Testis (tissue), 3 donors: ENCODE data around the gene PLEKHO1. TPM values are rescaled to one million over a fixed set of nuclear protein-coding genes. Genes with fewer than 3 reads are reported as not detected.
"Not testable (repeated sequence)": the region's sequence is repeated elsewhere in the genome, so short reads cannot be mapped to it uniquely, and the experiment has no call there.

Source experiments
- DNase-seq: peaks from one replicate; pipeline ENCODE4 v3.0.0-alpha.2; 2019
- H3K27ac ChIP-seq, 2 donors: fragments of 200-600 bp; sonication (generic); one replicate each; pipeline ENCODE4 v1.5.1; 2019
- H3K27me3 ChIP-seq: fragments of 200-600 bp; sonication (generic); one replicate; pipeline ENCODE4 v1.5.1; 2019
- H3K36me3 ChIP-seq: fragments of 200-600 bp; sonication (generic); one replicate; pipeline ENCODE4 v1.5.1; 2017; ENCODE audit warnings: low read depth; ENCODE audit errors: missing control alignments
- H3K4me1 ChIP-seq: fragments of 200-600 bp; sonication (generic); one replicate; pipeline ENCODE4 v1.5.1; 2019
- H3K4me3 ChIP-seq, 2 donors: fragments of 200-600 bp; sonication (generic); one replicate each; pipeline ENCODE4 v1.5.1; 2017 to 2019
- H3K9me3 ChIP-seq: fragments of 200-600 bp; sonication (generic); one replicate; pipeline ENCODE4 v1.5.1; 2017
- CTCF ChIP-seq, 3 experiments: fragments of 450-650 bp in 2 of 3; fragments of 200-600 bp in 1 of 3; sonication (generic) in 1 of 3; IDR thresholded peaks; one replicate each; pipeline ENCODE4 v1.5.1; 2016 to 2019; ENCODE audit warnings: antibody characterized with exemption in 3 of 3, mild to moderate bottlenecking in 2 of 3, moderate library complexity in 1 of 3
- POLR2A ChIP-seq: fragments of 450-650 bp; IDR thresholded peaks from one replicate; pipeline ENCODE4 v1.6.1; 2017; ENCODE audit warnings: antibody characterized with exemption, mild to moderate bottlenecking, moderate library complexity
- WGBS, 2 donors: methylation state at CpG; one replicate each; pipeline ENCODE4 v1.1.5; 2018; 5-methylcytosine and 5-hydroxymethylcytosine counted together
- intact Hi-C: fragments of 100-400 bp; cut with DNase I; formaldehyde crosslinking; loops from one replicate; pipeline ENCODE4 v1.15.1; 2023; ENCODE audit warnings: low total_unique reads
- polyA plus RNA-seq: library from polyadenylated mRNA; stranded (reverse); fragments of 350-450 nt; fragmentation: Illumina TruSeq; extraction: RNeasy Lipid Tissue Mini Kit (QIAGEN cat#74804); gene quantifications from one replicate; pipeline ENCODE4 v1.2.3, GENCODE V29; 2014; ENCODE audit warnings: low read depth, low replicate concordance; ENCODE audit not compliant: insufficient read depth
- total RNA-seq, 2 donors: library from RNA; depleted of rRNA; stranded (reverse); fragments of >200 nt; gene quantifications; one replicate each; pipeline ENCODE4 v1.2.3, GENCODE V29; 2016

The PLEKHO1 gene
- total and polyA plus RNA-seq, 3 donors from 2014 or later = 83.5 to 283 (median 175) TPM

DNA sequence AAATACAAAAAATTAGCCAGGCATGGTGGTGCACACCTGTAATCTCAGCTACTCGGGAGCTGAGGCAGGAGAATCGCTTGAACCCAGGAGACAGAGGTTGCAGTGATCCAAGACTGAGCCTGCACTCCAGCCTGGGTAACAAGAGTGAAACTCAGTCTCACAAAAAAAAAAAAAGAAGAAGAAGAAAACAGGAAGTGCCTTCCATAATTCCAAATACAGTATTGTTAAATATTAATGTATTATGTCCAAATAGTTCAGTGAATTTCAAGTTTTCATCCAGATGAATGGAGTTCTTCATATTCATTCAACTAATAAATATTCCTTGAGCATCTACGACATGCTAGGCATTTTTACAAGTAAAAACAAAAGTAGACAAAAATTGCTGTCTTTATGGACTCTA lies 33.3 kb downstream of the PLEKHO1 start:
- Histone ChIP-seq H3K27me3 (no peaks in the 10 kb centered on the region), H3K4me1 (no peaks in the 10 kb centered on the region), H3K9me3 (no peaks in the 10 kb centered on the region), H3K4me3 (no peak overlapping the region), H3K27ac (no peak overlapping the region), H3K36me3 (no peaks in the 10 kb centered on the region)
- TF ChIP-seq CTCF (IDR thresholded peaks at IDR 0.05) = no peak
- TF ChIP-seq POLR2A = no peak
- WGBS, 2 donors = 90% methylated on average over 3 of the region's 3 CpGs
- no peak for DNase-seq
- intact Hi-C loops = no loop called here

DNA sequence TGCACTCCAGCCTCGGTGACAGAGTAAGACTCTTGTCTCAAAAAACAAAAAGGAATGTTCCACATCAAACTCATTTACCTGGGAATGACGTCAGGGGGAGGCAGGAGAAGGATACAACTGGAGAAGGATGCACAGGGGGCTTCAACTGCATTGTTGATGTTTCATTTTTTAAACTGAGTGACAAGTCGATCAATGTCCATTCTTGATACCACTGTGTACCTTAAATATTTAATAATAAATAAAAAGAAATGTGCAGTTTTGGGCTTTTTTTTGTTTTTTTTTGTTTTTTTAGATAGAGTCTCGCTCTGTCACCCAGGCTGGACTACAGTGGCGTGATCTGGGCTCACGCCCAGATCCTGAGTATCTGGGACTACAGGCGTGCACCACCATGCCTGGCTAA lies 35.8 kb downstream of the PLEKHO1 start:
- 85 to 89% methylated on average over 7 of the region's 7 CpGs for WGBS, 2 donors
- Histone ChIP-seq H3K36me3 (no peaks in the 10 kb centered on the region), H3K4me1 (no peaks in the 10 kb centered on the region), H3K4me3 (no peak overlapping the region), H3K27ac (no peak overlapping the region), H3K9me3 (no peaks in the 10 kb centered on the region), H3K27me3 (no peaks in the 10 kb centered on the region)
- no peak for TF ChIP-seq CTCF (IDR thresholded peaks at IDR 0.05)
- no peak for TF ChIP-seq POLR2A
- intact Hi-C loops = no loop called here
- DNase-seq = no peak

DNA sequence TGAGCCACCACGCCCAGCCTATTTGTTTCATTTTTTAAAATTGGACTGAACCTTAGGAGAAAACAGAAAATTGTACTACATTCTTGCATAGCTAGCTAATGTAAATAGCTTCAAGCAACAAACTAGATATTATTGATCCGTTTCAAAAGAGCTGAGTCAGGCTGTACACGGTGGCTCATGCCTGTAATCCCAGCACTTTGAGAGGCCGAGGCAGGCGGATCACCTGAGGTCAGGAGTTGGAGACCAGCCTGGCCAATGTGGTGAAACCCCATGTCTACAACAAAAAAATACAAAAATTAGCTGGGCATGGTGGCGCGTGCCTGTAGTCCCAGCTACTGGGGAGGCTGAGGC lies 36.7 kb downstream of the PLEKHO1 start:
- WGBS, 2 donors = 81 to 90% methylated on average over 7 of the region's 7 CpGs
- H3K9me3 ChIP-seq, DNase-seq, H3K4me1 ChIP-seq, H3K27ac ChIP-seq, intact Hi-C loops, H3K27me3 ChIP-seq, H3K36me3 ChIP-seq, H3K4me3 ChIP-seq: not testable (repeated sequence)

- 44 to 53% methylated on average over 10 of the region's 10 CpGs for WGBS, 2 donors
- intact Hi-C loops = no loop called here
- no peaks in the 10 kb centered on the region for H3K36me3 ChIP-seq
- no peak overlapping the region for H3K27ac ChIP-seq
- TF ChIP-seq POLR2A (no peak), CTCF (IDR thresholded peaks at IDR 0.05) (peak in 1 of 3 experiments; percentile 55)
- H3K4me3 ChIP-seq = no peak overlapping the region
- no peak for DNase-seq
- H3K27me3 ChIP-seq = no peaks in the 10 kb centered on the region
- no peaks in the 10 kb centered on the region for H3K9me3 ChIP-seq
- no peaks in the 10 kb centered on the region for H3K4me1 ChIP-seq
These were observed 37.3 kb downstream of the PLEKHO1 start for GRCh38 chr1:150186789-150187559.

DNA sequence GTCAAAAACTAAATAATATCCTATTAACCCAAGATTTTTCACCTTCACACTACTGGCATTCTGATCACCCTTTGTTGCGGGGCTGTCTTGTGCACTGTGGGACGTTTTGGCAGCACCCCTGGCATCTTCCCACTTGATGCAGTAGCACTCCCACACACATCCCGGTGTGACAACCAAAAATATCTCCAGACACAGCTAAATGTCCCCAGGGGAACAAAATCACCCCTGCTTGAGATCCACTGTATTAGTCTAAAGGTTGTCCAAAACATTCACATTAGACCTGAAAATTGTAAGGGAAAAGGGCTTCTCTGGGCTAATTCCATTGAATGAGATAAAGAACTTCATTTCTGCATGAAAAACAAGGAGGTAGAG lies 37.8 kb downstream of the PLEKHO1 start:
- no peak for TF ChIP-seq POLR2A
- peak in 1 of 3 experiments; percentile 7 for TF ChIP-seq CTCF (IDR thresholded peaks at IDR 0.05)
- no peaks in the 10 kb centered on the region for H3K27me3 ChIP-seq
- no peaks in the 10 kb centered on the region for H3K36me3 ChIP-seq
- DNase-seq = no peak
- intact Hi-C loops = no loop called here
- H3K4me1 ChIP-seq = no peaks in the 10 kb centered on the region
- H3K4me3 ChIP-seq = no peak overlapping the region
- WGBS, 2 donors = 18 to 30% methylated on average over 3 of the region's 3 CpGs
- no peak overlapping the region for H3K27ac ChIP-seq
- no peaks in the 10 kb centered on the region for H3K9me3 ChIP-seq
